NCI-H446 treated with DMSO at 0.1 percent for 48 hours (cell line): ENCODE measurements around the gene KCNJ4.
"Not testable (repeated sequence)": the region's sequence is repeated elsewhere in the genome, so short reads cannot be mapped to it uniquely, and the experiment has no call there.

ENCODE experiments used
- DNase-seq: peaks from one replicate; lab custom pipeline; 2025; lab: John Stamatoyannopoulos, UW

The KCNJ4 gene

GRCh38 chr22:38470179-38470578 is 15.2 kb upstream of the KCNJ4 start:
- DNase-seq, result not testable (repeated sequence)

- DNase-seq, result no peak
These were observed 14.3 kb upstream of the KCNJ4 start for GRCh38 chr22:38469306-38469781.

GRCh38 chr22:38468443-38469305 is 13.7 kb upstream of the KCNJ4 start:
- no peak for DNase-seq

- DNase-seq, result no peak
These were observed 13.0 kb upstream of the KCNJ4 start, which contains the start of gene KDELR3 for GRCh38 chr22:38467904-38468442. Gene KDELR3 (plus strand): TSS chr22:38468096. CDS start chr22:38468234, 138 bp downstream.

GRCh38 chr22:38467438-38467903 is 12.5 kb upstream of the KCNJ4 start:
- DNase-seq, result no peak

GRCh38 chr22:38465673-38466490 is 10.9 kb upstream of the KCNJ4 start:
- no peak for DNase-seq

- no peak for DNase-seq
These were observed 10.1 kb upstream of the KCNJ4 start for GRCh38 chr22:38464992-38465672.

- no peak for DNase-seq
These were observed 8.2 kb upstream of the KCNJ4 start for GRCh38 chr22:38462960-38463784.

GRCh38 chr22:38461414-38462081 is 6.5 kb upstream of the KCNJ4 start:
- peak; percentile 52 for DNase-seq

- DNase-seq, result no peak
These were observed 6.0 kb upstream of the KCNJ4 start for GRCh38 chr22:38461057-38461413.

- no peak for DNase-seq
These were observed 5.4 kb upstream of the KCNJ4 start for GRCh38 chr22:38460426-38460840.

GRCh38 chr22:38456841-38457699 is 2.1 kb upstream of the KCNJ4 start:
- DNase-seq, result no peak

GRCh38 chr22:38456272-38456835 is 1.4 kb upstream of the KCNJ4 start:
- no peak for DNase-seq

- DNase-seq, result no peak
These were observed 702 bp upstream of the KCNJ4 start for GRCh38 chr22:38455530-38456271.

- no peak for DNase-seq
These were observed 485 bp downstream of the KCNJ4 start for GRCh38 chr22:38454353-38455075.

- DNase-seq, result no peak
These were observed 1.0 kb downstream of the KCNJ4 start for GRCh38 chr22:38453996-38454352.

- DNase-seq, result no peak
These were observed 1.8 kb downstream of the KCNJ4 start for GRCh38 chr22:38453066-38453672.
